NOMO-1 treated with DMSO at 0.1 percent for 48 hours (cell line): ENCODE measurements around the gene COL2A1.

Experiments
- DNase-seq: peaks from one replicate; lab custom pipeline; 2025; ENCODE audit not compliant: unreplicated experiment; lab: John Stamatoyannopoulos, UW

The COL2A1 gene

GRCh38 chr12:47949441-47950341 lies 54.6 kb downstream of the COL2A1 start:
- peak; percentile 50 for DNase-seq

- no peak for DNase-seq
These were observed 56.9 kb downstream of the COL2A1 start for GRCh38 chr12:47947341-47947740.

GRCh38 chr12:47946413-47947323 lies 57.6 kb downstream of the COL2A1 start:
- peak; percentile 87 for DNase-seq

- no peak for DNase-seq
These were observed 58.9 kb downstream of the COL2A1 start for GRCh38 chr12:47945341-47945728.

GRCh38 chr12:47944685-47945340 lies 59.5 kb downstream of the COL2A1 start:
- DNase-seq, result no peak

GRCh38 chr12:47943623-47944340 lies 60.5 kb downstream of the COL2A1 start:
- DNase-seq, result no peak

- no peak for DNase-seq
These were observed 61.6 kb downstream of the COL2A1 start for GRCh38 chr12:47942614-47943225.

GRCh38 chr12:47941871-47942613 lies 62.2 kb downstream of the COL2A1 start:
- DNase-seq, result no peak

- DNase-seq, result no peak
These were observed 62.8 kb downstream of the COL2A1 start for GRCh38 chr12:47941475-47941780.

GRCh38 chr12:47940773-47941474 lies 63.4 kb downstream of the COL2A1 start:
- DNase-seq, result no peak

- no peak for DNase-seq
These were observed 65.2 kb downstream of the COL2A1 start for GRCh38 chr12:47939009-47939601.

GRCh38 chr12:47938594-47938993 lies 65.7 kb downstream of the COL2A1 start:
- no peak for DNase-seq

- DNase-seq, result no peak
These were observed 66.2 kb downstream of the COL2A1 start for GRCh38 chr12:47938093-47938492.

- DNase-seq, result no peak
These were observed 69.1 kb downstream of the COL2A1 start for GRCh38 chr12:47935184-47935583.

- DNase-seq, result no peak
These were observed 73.1 kb downstream of the COL2A1 start for GRCh38 chr12:47931187-47931586.

GRCh38 chr12:47930634-47931033 lies 73.6 kb downstream of the COL2A1 start:
- DNase-seq, result no peak

- DNase-seq, result no peak
These were observed 76.9 kb downstream of the COL2A1 start for GRCh38 chr12:47927346-47927745.
